ENCODE results near the gene RABEP1. TPM values are rescaled to one million over a fixed set of nuclear protein-coding genes. Genes with fewer than 3 reads are reported as not detected.

The RABEP1 gene
- polyA plus RNA-seq, 1 of the 3 experiments (the other 2 are of a cell fraction): 9.7 TPM

- no peak for TF ChIP-seq CTCF (IDR thresholded peaks at IDR 0.05)
- TF ChIP-seq TCF12 (IDR thresholded peaks at IDR 0.05): no peak
- TF ChIP-seq SMC3 (IDR thresholded peaks at IDR 0.05; ENCODE audit: low read depth, low read length): no peak
- TF ChIP-seq GATA2 (CRISPR knock-in tag; IDR thresholded peaks at IDR 0.05): no peak
- no peak for TF ChIP-seq IRF3 (IDR thresholded peaks at IDR 0.05; ENCODE audit: low read depth, low read length)
- no peak for TF ChIP-seq ZBTB33 (IDR thresholded peaks at IDR 0.05; ENCODE audit: borderline replicate concordance, low read depth)
These were observed 18.6 kb upstream of the RABEP1 start (continued) for GRCh38 chr17:5263441-5263840.

- Histone ChIP-seq H3K9me2 (no peaks in the 10 kb centered on the region), H3K27me3 (ENCODE audit: insufficient read depth) (no peaks in the 10 kb centered on the region), H4K20me1 (ENCODE audit: insufficient read depth) (no peaks in the 10 kb centered on the region), H3K9me3 (no peaks in the 10 kb centered on the region), H3K36me3 (replicated peaks in 1 of 2; ENCODE audit: control insufficient read depth in 1 of 2, insufficient read depth in 2 of 2, low read length in 1 of 2) (no peaks in the 10 kb centered on the region), H3F3A (replicated peaks; ENCODE audit: insufficient read depth) (no peaks in the 10 kb centered on the region), H3K4me1 (ENCODE audit: control insufficient read depth in 1 of 2, insufficient read depth in 2 of 2, low read depth in 1 of 2, low read length in 1 of 2) (no peaks in the 10 kb centered on the region; a peak in 1 of 4 replicates), H2AFZ (ENCODE audit: low read depth) (no peak overlapping the region; the same call in 1 of the 2 replicates), H3K79me2 (ENCODE audit: insufficient read depth) (no peaks in the 10 kb centered on the region), H3K4me2 (no peak overlapping the region), H3K27ac (ENCODE audit: low read depth in 2 of 2, low read length in 1 of 2) (no peak overlapping the region), H3K9ac (no peak overlapping the region), H3K4me3 (ENCODE audit: low read depth in 2 of 2, low read length in 1 of 2) (no peak overlapping the region)
- POLR2A ChIA-PET: no interaction called here
- DNase-seq: no peak
- 72% methylated on average over 3 of the region's 3 CpGs for WGBS (ENCODE audit: low lambda C conversion rate)
- TF ChIP-seq TAF1 (IDR thresholded peaks at IDR 0.05; ENCODE audit: borderline replicate concordance, low read depth, low read length) (no peak), CHD2 (IDR thresholded peaks at IDR 0.05; ENCODE audit: low read length, partially characterized antibody) (no peak), TEAD4 (IDR thresholded peaks at IDR 0.05; ENCODE audit: borderline replicate concordance, insufficient read depth) (no peak), RCOR1 (IDR thresholded peaks at IDR 0.05; ENCODE audit: low read length) (no peak), MEF2A (IDR thresholded peaks at IDR 0.05; ENCODE audit: borderline replicate concordance, low read depth) (no peak), FOXJ3 (CRISPR knock-in tag; IDR thresholded peaks at IDR 0.05) (no peak), REST (IDR thresholded peaks at IDR 0.05; ENCODE audit: low read depth, low read length) (no peak), MAX (IDR thresholded peaks at IDR 0.05; ENCODE audit: low read depth) (no peak), POLR2AphosphoS5 (IDR thresholded peaks at IDR 0.05; ENCODE audit: low read depth, low read length) (no peak), NRF1 (IDR thresholded peaks at IDR 0.05; ENCODE audit: low read depth, low read length) (no peak), ELF1 (IDR thresholded peaks at IDR 0.05) (no peak), SIN3A (IDR thresholded peaks at IDR 0.05; ENCODE audit: borderline replicate concordance, low read depth, low read length) (no peak), FOXM1 (IDR thresholded peaks at IDR 0.05; ENCODE audit: low read depth) (no peak), YY1 (IDR thresholded peaks at IDR 0.05; ENCODE audit: low read depth) (no peak)
- CTCF ChIA-PET: interaction anchor here (1.2 kb wide), 1 partner anchor 42 kb away, joined by 3 read pairs; no protein-coding TSS in a partner anchor
These were observed 17.2 kb upstream of the RABEP1 start for GRCh38 chr17:5264893-5265292.
